SH-SY5Y (cell line): Measurements from ENCODE around the gene MRPL58.

Source experiments
- GATA2 ChIP-seq: IDR thresholded peaks from 2 replicates; pipeline ENCODE4 v1.6.1; 2011; ENCODE audit warnings: mild to moderate bottlenecking, low read depth, low read length
- GATA3 ChIP-seq: IDR thresholded peaks from 2 replicates; pipeline ENCODE4 v1.6.1; 2011; ENCODE audit warnings: low read depth, mild to moderate bottlenecking, low read length, moderate library complexity

DNA sequence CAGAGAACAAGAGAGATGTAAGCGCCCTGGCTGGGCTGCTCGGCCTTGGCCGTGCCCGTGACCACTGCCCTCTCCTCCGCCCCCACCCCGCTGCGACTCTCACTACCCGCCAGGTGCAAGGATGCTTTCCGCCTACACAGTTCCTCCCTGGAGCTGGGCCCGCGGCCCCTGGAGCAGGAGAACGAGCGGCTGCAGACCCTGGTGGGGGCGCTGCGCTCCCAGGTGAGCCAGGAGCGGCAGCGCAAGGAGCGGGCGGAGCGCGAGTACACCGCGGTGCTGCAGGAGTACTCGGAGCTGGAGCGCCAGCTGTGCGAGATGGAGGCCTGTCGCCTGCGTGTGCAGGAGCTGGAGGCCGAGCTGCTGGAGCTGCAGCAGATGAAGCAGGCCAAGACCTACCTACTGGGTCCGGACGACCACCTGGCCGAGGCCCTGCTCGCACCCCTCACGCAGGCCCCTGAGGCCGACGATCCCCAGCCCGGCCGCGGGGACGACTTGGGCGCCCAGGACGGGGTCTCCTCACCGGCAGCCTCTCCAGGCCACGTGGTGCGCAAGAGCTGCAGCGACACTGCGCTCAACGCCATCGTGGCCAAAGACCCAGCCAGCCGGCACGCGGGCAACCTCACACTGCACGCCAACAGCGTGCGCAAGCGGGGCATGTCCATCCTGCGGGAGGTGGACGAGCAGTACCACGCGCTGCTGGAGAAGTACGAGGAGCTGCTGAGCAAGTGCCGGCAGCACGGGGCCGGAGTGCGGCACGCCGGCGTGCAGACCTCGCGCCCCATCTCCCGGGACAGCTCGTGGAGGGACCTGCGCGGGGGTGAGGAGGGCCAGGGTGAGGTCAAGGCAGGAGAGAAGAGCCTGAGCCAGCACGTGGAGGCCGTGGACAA, 9.2 kb upstream of the MRPL58 start:
- TF ChIP-seq GATA2 (no peak), GATA3 (no peak)
